CD4-positive, alpha-beta memory T cell (primary cell): ENCODE data around the gene SPIN1. TPM values are rescaled to one million over a fixed set of nuclear protein-coding genes. Genes with fewer than 3 reads are reported as not detected.

Experiments used
- CTCF ChIA-PET: fragments of 350-600 bp; sonication (Branson Sonifier 250); formaldehyde crosslinking; loops from one replicate; lab custom pipeline; 2021; ENCODE audit warnings: inconsistent platforms; ENCODE audit not compliant: partially characterized antibody; lab: Charles Lee
- POLR2A ChIA-PET: fragments of 350-600 bp; sonication (Branson Sonifier 250); formaldehyde crosslinking; loops from one replicate; lab custom pipeline; 2021; ENCODE audit not compliant: partially characterized antibody; lab: Charles Lee
- DNase-seq, 5 donors: peaks; one replicate each; pipeline versions ENCODE4 v3.0.0 to v3.0.0-alpha.2; 2020 to 2022; ENCODE audit warnings: mixed read lengths in 1 of 5
- H3K27ac ChIP-seq: one replicate; pipeline ENCODE4 v1.7.0; 2013; ENCODE audit warnings: low read depth, low read length
- H3K27me3 ChIP-seq: 2 replicates; pipeline ENCODE4 v1.7.0; 2013; ENCODE audit warnings: mild to moderate bottlenecking, low read length, moderate library complexity; ENCODE audit not compliant: insufficient read depth
- H3K36me3 ChIP-seq: 2 replicates; pipeline ENCODE4 v1.7.0; 2013; ENCODE audit warnings: mild to moderate bottlenecking, low read length, moderate library complexity; ENCODE audit not compliant: insufficient read depth
- H3K4me1 ChIP-seq: 2 replicates; pipeline ENCODE4 v1.7.0; 2013; ENCODE audit warnings: mild to moderate bottlenecking, low read length, moderate library complexity; ENCODE audit not compliant: insufficient read depth
- H3K4me3 ChIP-seq, 2 donors: one replicate each; pipeline ENCODE4 v1.7.0; 2013; ENCODE audit warnings: low read length in 2 of 2, mild to moderate bottlenecking in 1 of 2
- H3K9me3 ChIP-seq, 2 donors: one replicate each; pipeline ENCODE4 v1.7.0; 2013; ENCODE audit warnings: low read length in 2 of 2, control low read depth in 1 of 2; ENCODE audit not compliant: control insufficient read depth in 1 of 2
- H3K27ac Mint-ChIP-seq, 7 donors: one replicate each; pipeline ENCODE4 v1.8.0; 2020 to 2021; ENCODE audit warnings: mixed read lengths in 7 of 7, mild to moderate bottlenecking in 6 of 7, inconsistent platforms in 3 of 7, moderate library complexity in 3 of 7
- H3K27me3 Mint-ChIP-seq, 2 donors: one replicate each; pipeline ENCODE4 v1.8.0; 2020 to 2021; ENCODE audit warnings: mixed read lengths in 2 of 2
- H3K36me3 Mint-ChIP-seq, 2 donors: one replicate each; pipeline ENCODE4 v1.8.0; 2020 to 2021; ENCODE audit warnings: mixed read lengths in 2 of 2, inconsistent platforms in 1 of 2, mild to moderate bottlenecking in 1 of 2
- H3K4me1 Mint-ChIP-seq, 4 donors: one replicate each; pipeline ENCODE4 v1.8.0; 2020 to 2021; ENCODE audit warnings: mixed read lengths in 4 of 4, mild to moderate bottlenecking in 1 of 4
- H3K4me3 Mint-ChIP-seq, 8 donors: one replicate each; pipeline ENCODE4 v1.8.0; 2020 to 2021; ENCODE audit warnings: mixed read lengths in 8 of 8, mild to moderate bottlenecking in 7 of 8, moderate library complexity in 6 of 8, inconsistent platforms in 3 of 8
- H3K9me3 Mint-ChIP-seq, 8 donors: one replicate each; pipeline ENCODE4 v1.8.0; 2020 to 2021; ENCODE audit warnings: mixed read lengths in 8 of 8, mild to moderate bottlenecking in 5 of 8, inconsistent platforms in 3 of 8, moderate library complexity in 1 of 8
- intact Hi-C: fragments of 100-400 bp; cut with micrococcal nuclease; formaldehyde crosslinking; loops from one replicate; pipeline ENCODE4 v1.15.1; 2023
- polyA plus RNA-seq, 2 donors: library from polyadenylated mRNA; unstranded; fragments of 300-500 nt; fragmentation: Illumina TruSeq; gene quantifications; one replicate each; pipeline ENCODE4 v1.2.3, GENCODE V29; 2021
- total RNA-seq, 2 experiments: library from RNA; stranded (reverse); gene quantifications; one replicate each; pipeline ENCODE4 v1.2.3, GENCODE V29; 2021

Gene SPIN1
- total and polyA plus RNA-seq, 4 experiments from 2014 or later, result 20.3 to 39.0 (median 28.9) TPM

DNA sequence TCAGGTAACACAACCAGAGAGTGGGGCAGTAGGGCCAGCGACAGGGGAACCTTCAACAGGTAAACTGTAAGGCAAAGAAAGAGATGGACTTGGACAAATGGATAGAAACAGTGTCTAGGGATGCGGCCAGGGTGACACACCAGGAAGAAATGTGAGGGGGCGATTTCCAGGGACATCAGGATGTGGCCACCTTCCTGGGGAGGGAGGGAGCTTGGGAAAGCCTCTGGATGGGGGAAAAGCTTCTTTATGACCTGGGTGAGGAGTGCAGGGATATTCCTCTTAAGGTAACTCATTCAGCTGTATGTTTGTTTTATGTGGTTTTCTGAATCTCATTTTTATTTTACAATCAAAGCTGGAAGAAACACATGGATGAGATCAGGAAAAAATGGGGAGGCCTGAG is 134.8 kb downstream of the SPIN1 start:
- Histone ChIP-seq H3K27ac (no peak overlapping the region), H3K4me3 (no peak overlapping the region), H3K9me3 (no peaks in the 10 kb centered on the region), H3K36me3 (no peaks in the 10 kb centered on the region), H3K27me3 (peaks cover 3% of the 10 kb centered on the region), H3K4me1 (no peaks in the 10 kb centered on the region)
- H3K36me3 Mint-ChIP-seq, result no peaks in the 10 kb centered on the region
- no peak for DNase-seq
- ChIA-PET CTCF (no interaction called here), POLR2A (no interaction called here)
- intact Hi-C loops, result no loop called here
- H3K9me3 Mint-ChIP-seq, result no peaks in the 10 kb centered on the region
- H3K27ac Mint-ChIP-seq, result no peak overlapping the region
- peaks cover 0 to 2% (median 0%) of the 10 kb centered on the region in 4 donors for H3K4me1 Mint-ChIP-seq
- H3K27me3 Mint-ChIP-seq, result peaks cover 9 to 10% of the 10 kb centered on the region in 2 donors
- H3K4me3 Mint-ChIP-seq, result no peak overlapping the region

DNA sequence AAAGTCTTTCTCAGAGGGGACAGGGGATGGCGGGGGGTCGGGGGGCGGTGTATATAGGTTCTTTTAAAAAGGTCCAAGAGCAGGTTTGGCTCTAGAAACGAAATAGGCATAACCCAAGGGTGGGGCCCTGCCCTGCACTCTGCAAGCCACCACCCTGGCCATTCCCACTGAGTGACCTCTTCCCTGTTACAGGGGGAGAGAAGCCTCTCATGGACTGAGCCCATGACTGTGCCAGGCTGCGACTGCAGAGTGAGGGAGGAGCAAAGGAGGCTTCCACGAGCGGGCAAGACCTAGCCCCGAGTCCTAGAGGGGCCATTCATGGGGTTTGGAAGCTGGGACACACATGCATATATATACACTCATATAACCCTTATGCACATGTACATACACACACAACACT is 136.7 kb downstream of the SPIN1 start:
- no peaks in the 10 kb centered on the region for H3K9me3 Mint-ChIP-seq
- no peak overlapping the region for H3K27ac Mint-ChIP-seq
- no peaks in the 10 kb centered on the region for H3K36me3 Mint-ChIP-seq
- Histone ChIP-seq H3K27ac (no peak overlapping the region), H3K4me3 (no peak overlapping the region), H3K36me3 (no peaks in the 10 kb centered on the region), H3K9me3 (no peaks in the 10 kb centered on the region), H3K4me1 (no peaks in the 10 kb centered on the region), H3K27me3 (peaks cover 3% of the 10 kb centered on the region)
- H3K4me1 Mint-ChIP-seq, result peaks cover 0 to 2% (median 0%) of the 10 kb centered on the region in 4 donors
- no peak overlapping the region for H3K4me3 Mint-ChIP-seq
- ChIA-PET CTCF (no interaction called here), POLR2A (no interaction called here)
- intact Hi-C loops, result no loop called here
- DNase-seq, result no peak
- H3K27me3 Mint-ChIP-seq, result peaks cover 9 to 13% of the 10 kb centered on the region in 2 donors

GRCh38 chr9:88527618-88528017 is 139.4 kb downstream of the SPIN1 start:
- Histone ChIP-seq H3K4me3 (no peak overlapping the region), H3K36me3 (no peaks in the 10 kb centered on the region), H3K27me3 (no peaks in the 10 kb centered on the region), H3K4me1 (no peaks in the 10 kb centered on the region), H3K27ac (no peak overlapping the region), H3K9me3 (no peaks in the 10 kb centered on the region)
- intact Hi-C loops, result no loop called here
- peaks cover 10 to 16% of the 10 kb centered on the region in 2 donors for H3K27me3 Mint-ChIP-seq
- CTCF ChIA-PET, result no interaction called here
- peaks cover 0 to 2% (median under 1%) of the 10 kb centered on the region in 4 donors for H3K4me1 Mint-ChIP-seq
- H3K9me3 Mint-ChIP-seq, result peaks cover 0 to 6% (median 0%) of the 10 kb centered on the region in 8 donors
- POLR2A ChIA-PET, result no interaction called here
- DNase-seq, result no peak
- no peaks in the 10 kb centered on the region for H3K36me3 Mint-ChIP-seq
- H3K4me3 Mint-ChIP-seq, result no peak overlapping the region
- H3K27ac Mint-ChIP-seq, result no peak overlapping the region

Other genes with a start within 250 kb of the SPIN1 start
- not detected for gene SPATA31C2, start 250.0 kb upstream of the SPIN1 start, total RNA-seq
- gene SPATA31C2, start 250.0 kb upstream of the SPIN1 start, polyA plus RNA-seq, result under 1 TPM in 1 of 2 donors, not detected in 1; 0.10 TPM
- gene NXNL2, start 146.7 kb downstream of the SPIN1 start, total RNA-seq, result not detected
- gene NXNL2, start 146.7 kb downstream of the SPIN1 start, polyA plus RNA-seq, result not detected